HG03045 (cell line): ENCODE results near the gene TSEN2.
"Not testable (repeated sequence)": the region's sequence is repeated elsewhere in the genome, so short reads cannot be mapped to it uniquely, and the experiment has no call there.

Source experiments
- ATAC-seq: cut with Tn5 transposase; IDR thresholded peaks from one replicate; pipeline ENCODE4 v1.9.1; 2021; ENCODE audit warnings: mild to moderate bottlenecking, moderate library complexity; ENCODE audit not compliant: unreplicated experiment

TSEN2 gene

DNA sequence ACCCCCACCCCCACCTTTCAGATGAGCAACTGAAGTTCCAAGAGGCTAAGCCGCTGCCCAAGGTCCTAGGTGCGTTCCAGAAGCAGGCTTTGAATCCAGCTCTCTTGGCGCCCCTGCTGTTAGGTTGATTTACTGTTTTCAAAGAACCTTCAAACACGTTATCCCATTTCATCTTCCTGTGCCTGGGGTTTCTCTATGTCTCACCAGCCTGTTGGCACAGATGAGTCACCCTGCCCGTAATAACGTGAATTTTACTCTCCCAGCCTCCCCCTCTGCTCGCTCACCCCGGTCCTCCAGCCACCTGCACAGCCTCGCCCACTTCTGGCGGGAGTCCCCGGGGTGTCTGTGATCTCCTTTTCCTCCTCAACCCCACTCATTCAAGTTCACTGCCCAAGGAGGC, 13.0 kb upstream of the TSEN2 start:
- no peak for ATAC-seq

DNA sequence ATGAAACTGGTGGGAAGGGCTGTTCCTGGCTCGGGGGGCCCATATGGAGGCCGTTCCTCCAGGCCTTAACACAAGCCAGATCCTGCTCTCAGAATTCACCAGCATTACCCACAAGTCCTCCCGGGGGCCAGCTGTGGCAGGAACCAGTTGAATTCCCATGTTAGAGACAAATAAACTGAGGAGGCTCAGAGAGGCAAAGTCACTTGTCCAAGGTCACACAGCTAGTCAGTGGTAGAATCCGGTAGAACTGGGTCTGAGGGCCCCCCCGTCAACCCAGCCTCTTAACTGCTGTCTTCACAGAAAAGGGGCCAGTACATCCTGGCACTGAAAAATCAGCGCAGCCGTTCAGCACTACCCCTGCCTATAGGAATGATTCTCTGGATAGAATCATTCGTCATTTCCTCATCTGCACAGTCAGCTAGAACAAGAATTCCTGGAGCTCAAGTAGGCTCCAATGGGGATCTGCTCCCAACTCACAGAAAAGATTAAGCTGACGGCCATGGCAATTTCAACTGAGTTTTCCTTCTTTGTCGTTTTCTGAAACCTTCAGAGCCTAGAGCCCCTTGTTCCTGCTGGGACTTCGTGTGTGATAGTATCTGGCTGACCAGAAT, 12.2 kb upstream of the TSEN2 start:
- no peak for ATAC-seq

DNA sequence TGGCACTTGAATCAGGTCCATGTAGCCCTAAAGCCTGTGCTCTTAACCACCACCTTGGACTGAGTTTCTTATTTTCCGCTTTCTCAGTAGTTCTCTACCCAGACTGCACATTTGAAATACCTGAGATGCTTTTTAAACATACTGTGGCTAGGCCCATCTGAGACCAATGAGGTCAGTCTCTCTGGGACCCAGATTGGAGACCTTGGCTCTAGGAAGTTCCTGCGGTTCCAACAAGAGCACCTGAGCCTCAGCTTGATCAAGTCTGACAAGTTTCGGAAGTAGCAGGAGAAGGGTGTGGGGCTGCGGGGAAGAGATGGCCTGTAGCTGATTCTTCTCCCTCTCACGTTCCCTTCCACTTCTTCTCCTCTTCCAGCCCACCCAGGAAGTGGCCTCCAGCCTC, 11.5 kb upstream of the TSEN2 start:
- ATAC-seq = no peak

DNA sequence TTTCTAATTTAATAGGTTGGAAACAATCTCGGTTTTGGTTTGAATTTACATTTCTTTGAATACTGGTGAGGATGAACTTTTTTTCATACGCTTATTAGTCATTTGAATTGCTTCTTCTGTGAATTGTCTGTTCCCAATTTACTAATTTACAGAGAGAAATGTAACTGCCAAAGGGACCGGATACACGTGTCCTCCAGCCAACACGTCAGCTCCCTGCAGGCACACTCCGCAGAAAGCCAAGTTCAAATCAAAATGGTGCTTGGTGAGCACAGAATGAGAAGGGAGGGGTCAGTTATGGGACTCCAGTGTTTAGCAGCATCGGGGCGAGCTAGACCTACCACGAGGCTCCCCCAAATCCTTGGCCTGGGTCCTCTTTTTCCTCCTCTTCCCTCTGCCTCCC, 10.8 kb upstream of the TSEN2 start:
- ATAC-seq = no peak

DNA sequence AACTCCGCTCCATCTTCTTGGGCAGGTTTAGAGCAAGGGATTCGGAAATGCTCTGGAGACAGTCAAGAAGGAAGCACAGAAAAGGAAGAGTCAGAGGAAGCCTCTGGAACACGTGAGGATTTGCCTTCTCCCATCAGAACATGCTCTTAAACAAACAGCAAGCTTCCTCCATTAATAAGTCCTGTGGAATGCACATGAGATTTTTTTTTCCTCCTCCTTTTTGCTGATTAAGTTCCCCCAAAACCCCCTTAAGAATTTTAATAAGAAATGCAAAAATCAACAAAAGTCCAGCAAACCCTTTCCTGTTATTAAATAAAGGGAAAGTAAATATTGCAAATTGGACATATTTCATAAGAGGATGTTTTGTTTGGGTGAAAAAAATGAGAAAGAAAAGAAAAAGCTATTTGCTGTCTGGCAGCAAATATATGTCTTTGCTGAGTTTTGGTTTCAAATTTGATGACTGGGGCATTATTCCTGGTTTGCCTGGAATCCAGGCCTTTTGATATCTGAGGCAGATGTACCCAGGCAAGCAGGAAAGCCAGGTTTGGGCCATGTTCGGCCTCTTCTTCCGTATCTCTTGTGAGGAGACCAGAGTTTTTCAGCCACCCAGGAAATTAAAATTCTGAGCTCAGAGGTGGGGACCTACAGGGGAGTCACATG, 7.9 kb upstream of the TSEN2 start:
- no peak for ATAC-seq

DNA sequence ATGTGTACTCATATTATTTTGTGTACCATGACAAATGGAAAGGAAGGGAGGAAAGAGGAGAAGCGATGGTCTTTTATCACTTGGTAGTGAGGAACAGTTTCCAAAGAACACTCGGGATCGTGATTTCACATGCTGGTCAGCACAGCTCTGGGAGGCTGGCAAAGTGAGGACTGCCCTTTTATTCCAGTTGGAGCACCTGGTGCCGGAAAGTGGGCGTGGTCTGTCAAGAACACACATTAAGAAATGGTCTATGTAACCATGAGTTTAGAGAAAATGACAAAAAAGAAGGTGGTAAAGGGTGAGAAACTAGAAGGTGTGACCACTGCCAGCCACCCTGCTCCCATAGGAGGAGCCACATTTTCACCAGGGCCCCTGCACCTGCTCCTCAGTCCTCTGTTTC, 7.0 kb upstream of the TSEN2 start:
- no peak for ATAC-seq

DNA sequence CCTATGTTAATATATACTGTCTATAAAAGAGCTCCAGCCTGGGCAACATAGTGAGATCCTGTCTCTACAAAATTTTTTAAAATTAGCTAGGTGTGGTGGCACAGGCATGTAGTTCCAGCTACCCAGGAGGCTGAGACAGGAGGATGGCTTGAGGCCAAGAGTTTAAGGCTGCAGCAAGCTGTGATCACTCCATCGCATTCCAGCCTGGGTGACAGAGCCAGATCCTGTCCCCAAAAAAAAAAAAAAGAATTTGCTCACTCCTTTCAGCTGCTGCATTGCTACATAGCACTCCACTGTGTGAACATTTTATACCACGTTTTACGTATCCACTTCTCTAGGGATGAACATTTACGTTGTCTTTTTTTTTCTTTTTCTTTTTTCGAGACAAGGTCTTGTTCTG, 6.0 kb upstream of the TSEN2 start:
- no peak for ATAC-seq

DNA sequence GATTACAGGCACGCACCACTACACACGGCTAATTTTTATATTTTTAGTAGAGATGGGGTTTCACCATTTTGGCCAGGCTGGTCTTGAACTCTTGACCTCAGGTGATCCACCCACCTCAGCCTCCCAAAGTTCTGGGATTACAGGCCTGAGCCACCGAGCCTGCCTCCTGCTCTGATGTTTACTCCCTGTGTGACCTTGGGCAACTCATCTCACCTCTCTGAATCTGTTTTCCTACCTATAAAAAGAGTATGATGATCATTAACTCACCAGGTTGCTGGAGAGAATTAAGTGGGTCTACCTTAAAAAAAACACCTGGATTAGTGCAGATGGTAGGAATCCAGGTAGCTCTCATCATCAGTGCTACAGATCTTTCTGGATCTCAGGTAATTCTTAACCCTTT, 5.1 kb upstream of the TSEN2 start:
- not testable (repeated sequence) for ATAC-seq

DNA sequence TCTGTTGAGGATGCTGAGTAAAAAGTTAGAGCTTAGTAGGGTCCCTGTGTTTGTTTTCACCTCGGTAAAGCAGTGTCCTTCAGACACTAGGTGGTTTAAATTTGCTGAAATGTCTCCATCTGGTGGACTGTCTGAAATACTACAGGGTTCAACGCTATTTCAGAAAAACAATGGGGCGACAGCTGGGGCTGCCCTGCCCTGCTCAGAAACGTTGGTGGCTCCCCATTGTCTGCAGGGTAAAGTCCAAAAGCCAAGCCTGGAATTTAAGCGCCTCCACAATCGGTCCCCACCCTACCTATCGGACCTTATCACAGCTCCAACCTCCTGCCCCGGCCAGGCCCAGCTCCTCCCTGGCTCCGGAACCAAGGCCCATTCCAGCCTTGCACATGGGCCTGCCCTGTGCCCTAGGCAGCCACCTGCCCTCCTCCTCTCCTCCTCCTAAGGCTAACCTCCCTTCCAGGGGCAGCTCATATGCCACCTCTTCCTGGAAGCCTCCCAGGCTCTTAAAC, 4.3 kb upstream of the TSEN2 start:
- ATAC-seq = no peak

DNA sequence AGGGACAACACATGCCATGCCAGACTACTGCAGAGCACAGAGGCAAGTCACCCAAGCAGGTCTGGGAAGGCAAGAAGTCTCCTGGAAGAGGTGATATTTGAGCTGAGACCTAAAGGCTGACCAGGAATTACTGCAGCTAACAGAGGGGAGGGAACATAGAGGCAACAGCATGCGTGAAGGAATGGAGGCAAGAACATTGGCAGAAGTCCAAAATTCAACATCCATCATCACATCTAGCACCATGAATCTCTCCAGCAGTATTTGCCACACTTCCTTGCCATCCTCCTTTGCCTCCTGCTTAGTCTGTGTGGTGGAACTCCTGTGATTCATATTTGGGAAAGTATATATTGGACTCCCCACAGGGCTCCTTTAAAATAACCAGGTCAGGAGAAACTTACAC, 870 bp upstream of the TSEN2 start:
- ATAC-seq = no peak

DNA sequence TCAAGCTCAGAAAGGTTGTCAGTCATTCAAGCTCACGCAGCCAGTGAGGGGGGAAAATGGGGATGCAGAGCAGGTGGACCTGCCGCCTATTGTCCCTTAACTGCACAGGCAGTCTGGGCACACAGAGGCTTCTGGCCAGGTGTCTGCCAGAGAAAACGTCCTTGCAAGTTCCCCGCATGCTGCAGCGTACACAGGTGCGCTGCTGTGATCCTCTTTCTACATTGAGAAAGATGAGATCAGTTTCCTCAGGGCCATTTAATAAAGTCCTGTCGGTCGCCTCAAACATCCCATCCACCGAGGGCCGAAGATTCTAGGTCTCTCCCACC, 445 bp upstream of the TSEN2 start:
- ATAC-seq = no peak

DNA sequence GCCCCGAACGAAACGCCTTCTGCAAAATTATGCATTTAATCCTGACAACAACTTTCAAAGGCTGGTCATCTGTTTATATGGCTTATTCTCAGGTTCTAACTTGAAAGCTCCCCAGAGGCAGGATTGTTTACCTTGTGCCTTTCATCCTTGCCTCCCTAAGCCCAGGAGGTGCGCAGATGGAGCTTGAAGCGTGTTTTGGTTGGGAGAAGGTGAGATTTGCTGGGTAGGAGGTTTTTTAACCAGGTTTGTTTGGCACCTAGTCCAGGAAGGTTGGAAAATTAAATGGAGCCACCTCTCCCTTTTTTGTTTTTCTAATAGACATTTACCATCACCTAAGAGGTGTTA, 675 bp downstream of the TSEN2 start:
- ATAC-seq = no peak

DNA sequence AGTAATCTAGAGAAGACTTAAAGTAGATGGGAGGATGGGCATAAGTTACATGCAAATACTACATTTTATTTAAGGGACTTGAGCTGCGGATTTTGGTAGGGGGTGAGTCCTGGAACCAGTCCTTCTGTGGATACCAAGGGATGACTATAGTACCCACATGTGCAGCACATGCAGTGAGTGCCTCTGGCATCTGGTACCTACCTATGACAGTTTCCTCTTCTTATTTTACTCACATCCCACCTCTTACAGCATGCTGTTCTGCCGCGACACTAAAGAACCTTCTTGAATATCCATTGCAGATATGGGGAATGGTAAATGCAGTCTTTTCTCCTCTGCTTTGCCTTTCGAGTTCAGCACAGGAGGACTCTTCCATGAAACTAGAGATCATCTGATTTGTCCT, 1.7 kb downstream of the TSEN2 start:
- no peak for ATAC-seq

DNA sequence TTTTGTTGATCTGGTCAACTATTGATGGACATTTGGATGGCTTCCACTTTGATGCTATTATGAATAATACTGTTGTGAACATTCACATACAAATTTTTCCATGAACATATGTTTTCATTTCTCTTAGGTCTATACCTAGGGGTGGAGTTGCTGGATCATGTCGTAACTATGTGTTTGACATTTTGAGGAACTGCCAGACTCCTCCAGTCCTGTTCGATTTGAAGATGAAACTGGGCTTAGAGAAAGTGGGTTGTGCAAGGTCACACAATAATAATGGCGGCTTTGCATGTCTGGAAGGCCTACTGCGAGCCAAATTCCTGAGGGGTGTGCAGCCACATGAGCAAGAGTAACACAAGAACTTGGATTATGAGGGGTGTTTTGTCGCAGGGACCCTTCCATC, 2.6 kb downstream of the TSEN2 start:
- no peak for ATAC-seq

DNA sequence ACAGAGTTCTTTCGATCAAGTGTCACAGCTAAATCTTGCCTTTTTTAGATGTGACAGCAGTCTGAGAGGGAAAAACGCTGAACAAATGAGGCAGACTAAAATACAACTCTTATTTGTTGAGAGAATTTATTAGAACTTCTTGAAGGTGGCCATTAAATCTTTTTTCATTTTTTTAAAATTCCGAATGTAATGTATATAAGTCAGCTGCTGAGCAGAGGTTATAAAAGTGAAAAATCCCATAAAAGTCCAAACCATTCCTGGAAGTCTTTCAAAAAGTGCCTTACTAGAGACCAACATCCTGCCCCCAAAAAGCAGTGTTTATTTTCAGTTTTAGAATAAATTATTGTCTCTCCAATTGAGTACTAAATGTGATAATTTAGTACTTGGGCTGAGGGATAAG, 3.1 kb downstream of the TSEN2 start:
- ATAC-seq = no peak

DNA sequence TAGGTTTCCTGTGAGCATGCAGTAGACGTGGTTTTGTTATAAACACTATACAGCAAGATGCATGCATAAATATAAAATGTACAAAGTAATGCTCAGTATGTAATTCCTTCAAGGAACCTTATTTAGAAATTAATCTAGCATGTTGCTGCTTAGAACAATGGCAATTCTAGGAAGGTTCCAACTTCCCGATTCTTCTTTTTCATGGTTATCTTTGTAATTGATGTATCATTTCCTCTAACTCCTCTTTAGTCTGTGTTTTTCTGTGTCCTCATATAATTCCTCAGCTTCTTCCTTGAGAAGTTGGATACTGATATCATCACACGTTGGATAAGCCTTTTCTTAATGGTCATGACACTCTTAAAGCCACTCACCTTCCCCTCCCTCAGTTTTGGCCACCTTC, 3.5 kb downstream of the TSEN2 start:
- ATAC-seq = no peak

DNA sequence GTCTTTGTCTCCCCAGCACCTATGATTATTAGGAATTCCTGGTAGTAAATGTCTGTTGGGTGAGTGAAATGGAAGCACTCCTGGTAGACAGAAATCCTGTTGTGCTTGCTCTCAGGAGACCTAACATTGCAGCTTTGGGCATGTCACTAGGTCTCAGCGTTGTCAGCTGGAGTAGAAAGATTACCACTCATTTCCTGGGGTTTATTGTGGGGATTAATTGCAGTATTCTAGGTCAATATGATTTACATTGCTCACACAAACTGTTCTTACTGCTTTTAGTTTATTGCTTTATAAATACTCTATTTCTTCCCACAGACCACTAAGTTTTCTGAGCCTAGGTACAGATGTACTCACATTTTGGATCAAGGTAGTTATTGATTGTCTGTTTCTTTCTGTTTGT, 5.1 kb downstream of the TSEN2 start:
- ATAC-seq = no peak

DNA sequence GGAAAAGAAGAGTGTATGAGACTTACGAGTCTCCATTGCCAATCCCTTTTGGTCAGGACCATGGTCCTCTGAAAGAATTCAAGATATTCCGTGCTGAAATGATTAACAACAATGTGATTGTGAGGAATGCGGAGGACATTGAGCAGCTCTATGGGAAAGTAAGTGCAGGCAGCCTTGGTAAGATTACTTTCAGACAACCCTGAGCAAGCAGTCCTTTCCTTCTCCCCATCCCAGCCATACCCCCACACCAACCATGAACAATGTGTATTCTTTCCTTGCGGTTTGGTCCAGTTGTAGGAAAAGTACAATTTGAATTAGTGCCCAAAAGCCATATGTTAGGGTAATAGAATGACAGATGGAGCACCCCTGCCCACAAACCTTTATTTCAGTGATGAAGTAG, 5.6 kb downstream of the TSEN2 start:
- no peak for ATAC-seq

DNA sequence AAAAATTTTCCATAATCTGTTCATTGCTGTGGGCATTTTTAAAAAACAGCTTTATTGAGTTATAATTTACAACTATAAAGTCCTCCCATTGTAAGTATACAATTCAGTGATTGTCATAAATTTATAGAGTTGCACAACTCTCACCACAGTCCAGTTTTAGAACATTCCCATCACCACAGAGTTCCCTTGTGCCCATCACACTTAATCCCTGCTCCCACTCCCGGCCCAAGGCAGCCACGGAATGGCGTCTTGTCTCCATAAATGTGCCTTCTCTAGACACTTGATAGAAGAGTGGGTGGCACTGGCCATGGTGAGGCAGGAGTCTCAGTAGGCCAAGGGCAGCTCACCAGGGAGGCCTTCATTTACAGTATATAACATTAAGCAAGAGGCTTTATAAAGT, 6.3 kb downstream of the TSEN2 start:
- ATAC-seq = no peak

DNA sequence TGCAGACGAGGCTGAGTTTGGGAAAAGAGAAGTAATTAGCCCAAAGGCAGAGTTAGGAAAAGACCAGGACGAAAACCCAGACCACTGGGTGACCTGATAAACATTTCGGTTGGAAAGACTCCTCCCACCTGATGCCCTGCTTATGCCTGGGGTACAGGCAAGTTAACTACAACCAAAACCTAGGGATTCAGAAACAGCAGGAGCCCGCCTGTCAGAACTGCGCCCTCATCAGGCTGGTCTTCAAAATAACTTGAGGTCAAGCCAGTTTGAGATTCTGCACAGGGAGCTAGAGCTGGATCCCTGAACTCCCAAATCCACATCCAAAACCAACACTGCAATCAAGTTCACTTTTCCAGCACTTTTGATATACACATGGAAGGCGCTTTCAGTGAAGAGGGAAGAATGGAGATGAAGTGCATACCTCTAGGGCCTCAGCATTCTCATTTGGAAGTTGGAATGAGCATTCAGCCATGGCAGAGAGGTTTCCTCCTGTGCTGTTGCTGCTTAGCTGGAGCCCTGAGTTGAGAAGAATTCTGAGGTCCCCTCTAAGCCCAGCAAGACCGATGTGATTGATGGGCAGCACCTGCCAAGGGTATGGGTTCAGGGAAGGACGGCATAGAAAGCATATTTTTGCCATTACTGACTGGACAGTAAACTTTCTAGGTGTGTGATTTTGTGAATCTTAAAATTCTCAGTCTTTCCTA, 11.6 kb downstream of the TSEN2 start:
- ATAC-seq = no peak

DNA sequence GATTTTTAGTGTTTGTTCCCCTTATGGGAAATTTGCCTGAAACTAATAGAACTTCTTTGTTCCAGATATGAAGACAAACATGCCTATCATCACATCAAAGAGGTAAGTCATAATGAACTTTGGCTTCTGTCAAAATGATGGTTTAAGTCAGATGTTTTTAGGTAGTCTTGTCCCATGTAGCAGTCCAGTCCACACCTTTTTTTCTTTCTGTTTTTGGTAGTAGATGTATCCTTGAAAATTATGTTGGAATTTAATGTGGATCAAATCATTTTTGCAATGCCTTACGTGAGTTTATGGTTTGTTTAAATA, 12.1 kb downstream of the TSEN2 start:
- ATAC-seq = no peak

DNA sequence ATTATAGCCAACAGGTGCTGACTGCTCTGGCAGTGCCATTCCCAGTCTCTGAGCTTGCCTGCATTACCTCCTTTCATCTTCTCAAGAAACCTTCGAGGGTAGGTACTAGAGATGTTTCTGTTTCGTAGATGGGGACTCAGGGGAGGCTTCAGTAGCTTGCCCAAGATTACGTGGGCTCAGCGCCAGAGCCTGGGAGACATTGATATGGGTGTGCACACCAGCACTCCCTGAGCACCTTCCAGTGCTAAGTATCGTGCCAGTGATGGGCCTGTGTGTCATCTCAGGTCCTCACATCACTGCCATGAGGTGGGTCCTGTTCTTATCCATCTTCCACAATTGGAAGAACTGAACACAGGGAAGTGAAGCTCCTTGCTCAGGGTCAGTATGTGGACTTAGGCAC, 15.2 kb downstream of the TSEN2 start:
- no peak for ATAC-seq
